A549 (cell line): ENCODE measurements around the gene P2RX4. TPM values are rescaled to one million over a fixed set of nuclear protein-coding genes. Genes with fewer than 3 reads are reported as not detected.

ENCODE experiments used
- ATAC-seq, 2 experiments: fragments of 200-7000 bp in 1 of 2; fragments of >200 bp in 1 of 2; cut with Nextera tagmentation in 1 of 2; cut with Tn5 transposase in 1 of 2; 3 replicates each; pipeline versions ENCODE4 v1.8.0 to v1.9.1; 2018 to 2020; ENCODE audit warnings: mild to moderate bottlenecking in 1 of 2, moderate library complexity in 1 of 2
- CTCF ChIA-PET: fragments of 300-600 bp; sonication (Branson Sonifier 250); formaldehyde crosslinking; extraction: SDS; loops from one replicate; lab custom pipeline; 2021; ENCODE audit warnings: antibody characterized with exemption, inconsistent platforms; lab: Yijun Ruan, JAX
- POLR2A ChIA-PET: fragments of 350-600 bp; formaldehyde crosslinking; extraction: SDS; loops from one replicate; lab custom pipeline; 2021; ENCODE audit warnings: antibody characterized with exemption, inconsistent platforms; lab: Yijun Ruan, JAX
- DNase-seq, 2 experiments: peaks; one replicate each; pipeline versions ENCODE4 v3.0.0 to v3.0.0-alpha.2; 2011 to 2016; ENCODE audit warnings: low read depth in 1 of 2, low spot score in 1 of 2
- FAIRE-seq: peaks from 2 replicates; lab custom pipeline; 2011; peaks lifted over from hg19 to GRCh38; lab: Jason Lieb, UNC
- H3K27ac ChIP-seq, 2 experiments: fragments of >200 bp; sonication (Bioruptor Twin); formaldehyde crosslinking; 3 replicates each; pipeline ENCODE4 v1.5.1; 2016 to 2017
- H3K4me1 ChIP-seq: fragments of >200 bp; sonication (Bioruptor Twin); formaldehyde crosslinking; 3 replicates; pipeline ENCODE4 v1.6.1; 2016
- H3K4me2 ChIP-seq: fragments of >200 bp; sonication (Bioruptor Twin); formaldehyde crosslinking; 3 replicates; pipeline ENCODE4 v1.6.1; 2016
- H3K4me3 ChIP-seq: fragments of >200 bp; sonication (Bioruptor Twin); formaldehyde crosslinking; 3 replicates; pipeline ENCODE4 v1.5.1; 2016
- H3K9me3 ChIP-seq: fragments of >200 bp; sonication (Bioruptor Twin); formaldehyde crosslinking; 3 replicates; pipeline ENCODE4 v1.6.1; 2016
- BHLHE40 ChIP-seq: IDR thresholded peaks from 2 replicates; pipeline ENCODE4 v1.6.1; 2012; ENCODE audit warnings: low read depth, low read length, inconsistent platforms
- CEBPB ChIP-seq, 2 experiments: fragments of >200 bp in 1 of 2; sonication (Bioruptor Twin) in 1 of 2; formaldehyde crosslinking in 1 of 2; IDR thresholded peaks; 2 replicates each; pipeline ENCODE4 v1.6.1; 2012 to 2016
- CHD2 ChIP-seq: fragments of 150-350 bp; IDR thresholded peaks from 2 replicates; pipeline ENCODE4 v1.6.1; 2014; ENCODE audit warnings: low read length; ENCODE audit not compliant: partially characterized antibody
- EHMT2 ChIP-seq: fragments of 200-600 bp; sonication (generic); IDR thresholded peaks from 2 replicates; pipeline ENCODE4 v1.6.1; 2016; ENCODE audit warnings: antibody characterized with exemption, low read depth, mild to moderate bottlenecking, moderate library complexity
- ESRRA ChIP-seq: fragments of 150-350 bp; IDR thresholded peaks from 2 replicates; pipeline ENCODE4 v1.6.1; 2014; ENCODE audit warnings: mild to moderate bottlenecking, low read length, borderline replicate concordance
- FOSL2 ChIP-seq, 2 experiments: fragments of 450-650 bp in 1 of 2; fragments of >200 bp in 1 of 2; sonication (Bioruptor Twin) in 1 of 2; formaldehyde crosslinking; IDR thresholded peaks; 2 replicates each; pipeline versions ENCODE4 v1.5.0 to v1.6.1; 2016 to 2020; ENCODE audit warnings: mild to moderate bottlenecking in 1 of 2, moderate library complexity in 1 of 2
- FOXS1 ChIP-seq: fragments of 250-450 bp; sonication (Bioruptor Pico); IDR thresholded peaks from 2 replicates; pipeline ENCODE4 v1.5.0; 2020; ENCODE audit warnings: mild to moderate bottlenecking, moderate library complexity
- HEYL ChIP-seq: fragments of 250-450 bp; sonication (Bioruptor Pico); IDR thresholded peaks from 2 replicates; pipeline ENCODE4 v1.8.0; 2021; ENCODE audit warnings: mild to moderate bottlenecking, moderate library complexity
- HOXB13 ChIP-seq: fragments of 250-450 bp; sonication (Bioruptor Pico); IDR thresholded peaks from 2 replicates; pipeline ENCODE4 v1.5.0; 2020; ENCODE audit warnings: low read depth, mild to moderate bottlenecking, moderate library complexity
- KDM1A ChIP-seq: fragments of 200-600 bp; sonication (generic); IDR thresholded peaks from 2 replicates; pipeline ENCODE4 v1.6.1; 2016; ENCODE audit warnings: low read depth, mild to moderate bottlenecking
- MAFK ChIP-seq: fragments of 450-650 bp; IDR thresholded peaks from 2 replicates; pipeline ENCODE4 v1.6.1; 2014; ENCODE audit not compliant: partially characterized antibody
- MAZ ChIP-seq: fragments of 150-350 bp; IDR thresholded peaks from 2 replicates; pipeline ENCODE4 v1.6.1; 2014; ENCODE audit warnings: antibody characterized with exemption, low read depth, low read length, borderline replicate concordance
- MYC ChIP-seq: IDR thresholded peaks from 2 replicates; pipeline ENCODE4 v1.6.1; 2012; ENCODE audit warnings: mild to moderate bottlenecking, inconsistent platforms, low read length, improper control_type of control experiment, borderline replicate concordance
- NFE2L2 ChIP-seq: fragments of 150-350 bp; conservative IDR thresholded peaks from 2 replicates; pipeline ENCODE4 v1.6.1; 2014; ENCODE audit warnings: low read length
- NPAS2 ChIP-seq: fragments of 250-450 bp; sonication (Bioruptor Pico); IDR thresholded peaks from 2 replicates; pipeline ENCODE4 v1.8.0; 2022; ENCODE audit warnings: mild to moderate bottlenecking, moderate library complexity, borderline replicate concordance
- PHF8 ChIP-seq: fragments of 200-600 bp; sonication (generic); IDR thresholded peaks from 2 replicates; pipeline ENCODE4 v1.6.1; 2016; ENCODE audit warnings: low read depth, mild to moderate bottlenecking, antibody characterized with exemption, moderate library complexity, borderline replicate concordance
- RARB ChIP-seq: fragments of 250-450 bp; sonication (Bioruptor Pico); IDR thresholded peaks from 2 replicates; pipeline ENCODE4 v1.8.0; 2021; ENCODE audit warnings: mild to moderate bottlenecking, moderate library complexity
- RCOR1 ChIP-seq: fragments of 150-350 bp; IDR thresholded peaks from 2 replicates; pipeline ENCODE4 v1.6.1; 2014; ENCODE audit warnings: antibody characterized with exemption, low read length, low read depth
- SMC3 ChIP-seq: fragments of >200 bp; sonication (Bioruptor Twin); formaldehyde crosslinking; IDR thresholded peaks from 3 replicates; pipeline ENCODE4 v1.6.1; 2018; ENCODE audit warnings: inconsistent platforms
- ZFP36 ChIP-seq: fragments of 450-650 bp; IDR thresholded peaks from 2 replicates; pipeline ENCODE4 v1.6.1; 2014; ENCODE audit warnings: borderline replicate concordance; ENCODE audit not compliant: partially characterized antibody
- ZNF302 ChIP-seq: fragments of 250-450 bp; sonication (Bioruptor Pico); IDR thresholded peaks from 2 replicates; pipeline ENCODE4 v1.9.0; 2021; ENCODE audit warnings: inconsistent platforms, mild to moderate bottlenecking, moderate library complexity
- WGBS: methylation state at CpG from one replicate; pipeline ENCODE4 v1.1.6; 2017; ENCODE audit errors: missing lambda C conversion rate; 5-methylcytosine and 5-hydroxymethylcytosine counted together
- polyA plus RNA-seq, 4 experiments: library from polyadenylated mRNA; depleted of rRNA in 3 of 4; stranded (reverse); fragments of >200 nt; fragmentation: RNase III in 1 of 4; extraction: RNeasy Plus Mini Kit Qiagen cat#74134 plus additional on column Dnase treatment in 1 of 4; gene quantifications; 2 replicates in 3 of 4; 3 replicates in 1 of 4; pipeline ENCODE4 v1.2.3, GENCODE V29; 2011 to 2017
- TF ChIP-seq, protein P1 (sequence below): fragments of 150-350 bp; IDR thresholded peaks from 2 replicates; pipeline ENCODE4 v1.6.1; 2014; ENCODE audit warnings: low read depth, mild to moderate bottlenecking, low read length
- TF ChIP-seq, protein P2 (sequence below): fragments of 450-650 bp; IDR thresholded peaks from 2 replicates; pipeline ENCODE4 v1.6.1; 2014; ENCODE audit warnings: antibody characterized with exemption
- TF ChIP-seq, protein P3 (sequence below): fragments of 200-600 bp; sonication (generic); IDR thresholded peaks from 2 replicates; pipeline ENCODE4 v1.6.1; 2016; ENCODE audit warnings: antibody characterized with exemption, mild to moderate bottlenecking, moderate library complexity
- TF ChIP-seq, protein P4 (sequence below): fragments of >200 bp; sonication (Bioruptor Twin); formaldehyde crosslinking; IDR thresholded peaks from 3 replicates; pipeline ENCODE4 v1.6.1; 2016

Gene P2RX4
- polyA plus RNA-seq, 2 of the 4 experiments (the other 2 are of a cell fraction): 16.0 to 27.5 TPM

DNA sequence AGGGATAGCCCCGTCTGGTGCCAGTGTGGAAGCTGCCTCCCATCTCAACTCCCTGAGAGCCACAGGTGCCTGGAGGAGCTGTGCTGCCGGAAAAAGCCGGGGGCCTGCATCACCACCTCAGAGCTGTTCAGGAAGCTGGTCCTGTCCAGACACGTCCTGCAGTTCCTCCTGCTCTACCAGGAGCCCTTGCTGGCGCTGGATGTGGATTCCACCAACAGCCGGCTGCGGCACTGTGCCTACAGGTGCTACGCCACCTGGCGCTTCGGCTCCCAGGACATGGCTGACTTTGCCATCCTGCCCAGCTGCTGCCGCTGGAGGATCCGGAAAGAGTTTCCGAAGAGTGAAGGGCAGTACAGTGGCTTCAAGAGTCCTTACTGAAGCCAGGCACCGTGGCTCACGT lies 25.5 kb upstream of the P2RX4 start:
- H3K27ac ChIP-seq: no peak overlapping the region
- H3K4me2 ChIP-seq: no peak overlapping the region
- no peak for DNase-seq
- no peaks in the 10 kb centered on the region for H3K4me1 ChIP-seq
- ChIA-PET CTCF (interaction anchor here (1.4 kb wide), 1 partner anchor 74 kb away, joined by 3 read pairs; no protein-coding TSS in a partner anchor), POLR2A (no interaction called here)
- WGBS: 70% methylated on average over 15 of the region's 15 CpGs
- TF ChIP-seq FOSL2 (IDR thresholded peaks at IDR 0.05) (no peak), FOSL2 (CRISPR knock-in tag; IDR thresholded peaks at IDR 0.05) (no peak), MYC (no peak), RARB (CRISPR knock-in tag) (no peak), EHMT2 (no peak), ZFP36 (no peak), FOXS1 (no peak), KDM1A (no peak), NPAS2 (CRISPR knock-in tag) (no peak), PHF8 (no peak), ESRRA (no peak), HEYL (no peak)
- TF ChIP-seq, protein P1, sequence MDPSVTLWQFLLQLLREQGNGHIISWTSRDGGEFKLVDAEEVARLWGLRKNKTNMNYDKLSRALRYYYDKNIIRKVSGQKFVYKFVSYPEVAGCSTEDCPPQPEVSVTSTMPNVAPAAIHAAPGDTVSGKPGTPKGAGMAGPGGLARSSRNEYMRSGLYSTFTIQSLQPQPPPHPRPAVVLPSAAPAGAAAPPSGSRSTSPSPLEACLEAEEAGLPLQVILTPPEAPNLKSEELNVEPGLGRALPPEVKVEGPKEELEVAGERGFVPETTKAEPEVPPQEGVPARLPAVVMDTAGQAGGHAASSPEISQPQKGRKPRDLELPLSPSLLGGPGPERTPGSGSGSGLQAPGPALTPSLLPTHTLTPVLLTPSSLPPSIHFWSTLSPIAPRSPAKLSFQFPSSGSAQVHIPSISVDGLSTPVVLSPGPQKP: no peak
- no peak; a peak in 2 of 6 replicates for ATAC-seq
- peaks cover 4% of the 10 kb centered on the region; the same call in 1 of the 3 replicates for H3K9me3 ChIP-seq
- H3K4me3 ChIP-seq: no peak overlapping the region
- FAIRE-seq: no peak

DNA sequence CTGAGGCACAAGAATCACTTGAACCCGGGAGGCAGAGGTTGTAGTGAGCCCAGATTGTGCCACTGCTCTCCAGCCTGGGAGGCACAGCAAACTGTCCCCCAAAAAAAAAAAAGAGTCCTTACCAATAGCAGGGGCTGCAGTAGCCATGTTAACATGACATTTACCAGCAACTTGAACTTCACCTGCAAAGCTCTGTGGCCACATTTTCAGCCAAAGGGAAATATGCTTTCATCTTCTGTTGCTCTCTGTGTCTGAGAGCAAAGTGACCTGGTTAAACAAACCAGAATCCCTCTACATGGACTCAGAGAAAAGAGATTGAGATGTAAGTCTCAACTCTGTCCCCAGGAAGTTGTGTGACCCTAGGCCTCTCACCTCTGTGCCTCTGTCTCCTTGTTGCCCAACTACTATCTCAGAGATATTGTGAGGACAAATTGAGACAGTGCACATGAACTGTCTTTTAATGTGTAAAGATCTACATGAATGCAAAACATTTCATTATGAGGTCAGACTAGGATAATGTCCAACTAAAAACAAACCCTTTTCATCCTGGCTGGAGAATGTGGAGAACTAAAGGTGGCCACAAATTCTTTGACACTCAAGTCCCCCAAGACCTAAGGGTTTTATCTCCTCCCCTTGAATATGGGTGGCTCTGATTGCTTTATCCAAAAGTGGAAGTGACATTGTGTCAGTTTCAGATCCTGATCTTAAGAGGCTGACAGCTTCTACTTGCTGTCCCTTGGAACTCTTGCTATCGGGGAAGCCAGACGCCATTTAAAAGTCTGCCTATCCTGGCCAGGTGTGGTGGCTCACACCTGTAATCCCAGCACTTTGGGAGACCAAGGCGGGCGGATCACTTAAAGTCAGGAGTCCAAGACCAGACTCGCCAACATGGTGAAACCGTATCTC lies 24.7 kb upstream of the P2RX4 start:
- no peak for FAIRE-seq
- POLR2A ChIA-PET: no interaction called here

DNA sequence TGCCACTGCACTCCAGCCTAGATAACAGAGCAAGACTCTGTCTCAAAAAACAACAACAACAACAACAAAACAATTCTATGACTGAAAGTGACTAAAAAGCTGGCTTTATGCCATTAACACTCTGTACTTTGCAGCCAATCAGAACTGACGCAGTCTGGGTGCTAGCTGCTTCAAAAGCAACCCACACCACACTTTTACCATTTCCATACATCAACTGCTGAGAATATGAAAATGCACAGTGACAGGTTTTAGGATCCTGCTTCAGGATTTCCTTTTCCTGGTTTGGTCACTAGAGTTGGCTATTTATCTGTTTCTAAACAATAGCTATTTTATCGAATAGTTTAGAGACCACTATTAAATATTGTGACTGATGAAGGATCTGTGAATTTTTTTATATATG lies 23.1 kb upstream of the P2RX4 start:
- 70% methylated on average over 2 of the region's 2 CpGs for WGBS
- CTCF ChIA-PET: interaction anchor here (1.4 kb wide), 1 partner anchor 8 kb away, joined by 4 read pairs; no protein-coding TSS in a partner anchor
- TF ChIP-seq MAZ (no peak), BHLHE40 (no peak), MAFK (no peak), NFE2L2 (no peak), ZFP36 (no peak), RARB (CRISPR knock-in tag) (no peak), CEBPB (IDR thresholded peaks at IDR 0.05) (no peak), SMC3 (no peak), MYC (no peak), HOXB13 (CRISPR knock-in tag) (no peak)
- TF ChIP-seq, protein P2, sequence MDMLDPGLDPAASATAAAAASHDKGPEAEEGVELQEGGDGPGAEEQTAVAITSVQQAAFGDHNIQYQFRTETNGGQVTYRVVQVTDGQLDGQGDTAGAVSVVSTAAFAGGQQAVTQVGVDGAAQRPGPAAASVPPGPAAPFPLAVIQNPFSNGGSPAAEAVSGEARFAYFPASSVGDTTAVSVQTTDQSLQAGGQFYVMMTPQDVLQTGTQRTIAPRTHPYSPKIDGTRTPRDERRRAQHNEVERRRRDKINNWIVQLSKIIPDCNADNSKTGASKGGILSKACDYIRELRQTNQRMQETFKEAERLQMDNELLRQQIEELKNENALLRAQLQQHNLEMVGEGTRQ: no peak
- TF ChIP-seq, protein P3, sequence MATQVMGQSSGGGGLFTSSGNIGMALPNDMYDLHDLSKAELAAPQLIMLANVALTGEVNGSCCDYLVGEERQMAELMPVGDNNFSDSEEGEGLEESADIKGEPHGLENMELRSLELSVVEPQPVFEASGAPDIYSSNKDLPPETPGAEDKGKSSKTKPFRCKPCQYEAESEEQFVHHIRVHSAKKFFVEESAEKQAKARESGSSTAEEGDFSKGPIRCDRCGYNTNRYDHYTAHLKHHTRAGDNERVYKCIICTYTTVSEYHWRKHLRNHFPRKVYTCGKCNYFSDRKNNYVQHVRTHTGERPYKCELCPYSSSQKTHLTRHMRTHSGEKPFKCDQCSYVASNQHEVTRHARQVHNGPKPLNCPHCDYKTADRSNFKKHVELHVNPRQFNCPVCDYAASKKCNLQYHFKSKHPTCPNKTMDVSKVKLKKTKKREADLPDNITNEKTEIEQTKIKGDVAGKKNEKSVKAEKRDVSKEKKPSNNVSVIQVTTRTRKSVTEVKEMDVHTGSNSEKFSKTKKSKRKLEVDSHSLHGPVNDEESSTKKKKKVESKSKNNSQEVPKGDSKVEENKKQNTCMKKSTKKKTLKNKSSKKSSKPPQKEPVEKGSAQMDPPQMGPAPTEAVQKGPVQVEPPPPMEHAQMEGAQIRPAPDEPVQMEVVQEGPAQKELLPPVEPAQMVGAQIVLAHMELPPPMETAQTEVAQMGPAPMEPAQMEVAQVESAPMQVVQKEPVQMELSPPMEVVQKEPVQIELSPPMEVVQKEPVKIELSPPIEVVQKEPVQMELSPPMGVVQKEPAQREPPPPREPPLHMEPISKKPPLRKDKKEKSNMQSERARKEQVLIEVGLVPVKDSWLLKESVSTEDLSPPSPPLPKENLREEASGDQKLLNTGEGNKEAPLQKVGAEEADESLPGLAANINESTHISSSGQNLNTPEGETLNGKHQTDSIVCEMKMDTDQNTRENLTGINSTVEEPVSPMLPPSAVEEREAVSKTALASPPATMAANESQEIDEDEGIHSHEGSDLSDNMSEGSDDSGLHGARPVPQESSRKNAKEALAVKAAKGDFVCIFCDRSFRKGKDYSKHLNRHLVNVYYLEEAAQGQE: no peak
- TF ChIP-seq, protein P1: no peak
- TF ChIP-seq, protein P4, sequence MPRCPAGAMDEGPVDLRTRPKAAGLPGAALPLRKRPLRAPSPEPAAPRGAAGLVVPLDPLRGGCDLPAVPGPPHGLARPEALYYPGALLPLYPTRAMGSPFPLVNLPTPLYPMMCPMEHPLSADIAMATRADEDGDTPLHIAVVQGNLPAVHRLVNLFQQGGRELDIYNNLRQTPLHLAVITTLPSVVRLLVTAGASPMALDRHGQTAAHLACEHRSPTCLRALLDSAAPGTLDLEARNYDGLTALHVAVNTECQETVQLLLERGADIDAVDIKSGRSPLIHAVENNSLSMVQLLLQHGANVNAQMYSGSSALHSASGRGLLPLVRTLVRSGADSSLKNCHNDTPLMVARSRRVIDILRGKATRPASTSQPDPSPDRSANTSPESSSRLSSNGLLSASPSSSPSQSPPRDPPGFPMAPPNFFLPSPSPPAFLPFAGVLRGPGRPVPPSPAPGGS: no peak

More for the DNA sequence above, 24.7 kb upstream of the P2RX4 start:
- CTCF ChIA-PET: interaction anchor here (0.6 to 0.7 kb wide), 2 partner anchors 170 to 448 kb away, joined by 3 to 4 read pairs; no protein-coding TSS in a partner anchor
- Histone ChIP-seq H3K4me1 (no peaks in the 10 kb centered on the region), H3K9me3 (peaks cover 4% of the 10 kb centered on the region; the same call in 1 of the 3 replicates), H3K4me3 (no peak overlapping the region), H3K27ac (no peak overlapping the region), H3K4me2 (no peak overlapping the region)
- ATAC-seq (no peak), DNase-seq (no peak)
- 83% methylated on average over 7 of the region's 7 CpGs for WGBS
- TF ChIP-seq CHD2 (no peak), ZNF302 (CRISPR knock-in tag) (no peak), RCOR1 (no peak)

More for the DNA sequence above, 23.1 kb upstream of the P2RX4 start:
- H3K9me3 ChIP-seq: peaks cover 2% of the 10 kb centered on the region; the same call in 1 of the 3 replicates
- FAIRE-seq (no peak), ATAC-seq (no peak), DNase-seq (no peak)
- H3K4me2 ChIP-seq: no peak overlapping the region
- H3K4me3 ChIP-seq: no peak overlapping the region
- POLR2A ChIA-PET: no interaction called here
- H3K27ac ChIP-seq: no peak overlapping the region
- no peaks in the 10 kb centered on the region for H3K4me1 ChIP-seq
